Ecto neural progenitor cell (in vitro differentiated cells): ENCODE results near the gene C3orf62.
A peak's percentile ranks its signal among the peaks of the same experiment; 100 is the strongest.

Experiments used
- DNase-seq: peaks from one replicate; pipeline ENCODE4 v3.0.0-alpha.2; 2018; ENCODE audit warnings: low spot score

C3orf62 gene

DNA sequence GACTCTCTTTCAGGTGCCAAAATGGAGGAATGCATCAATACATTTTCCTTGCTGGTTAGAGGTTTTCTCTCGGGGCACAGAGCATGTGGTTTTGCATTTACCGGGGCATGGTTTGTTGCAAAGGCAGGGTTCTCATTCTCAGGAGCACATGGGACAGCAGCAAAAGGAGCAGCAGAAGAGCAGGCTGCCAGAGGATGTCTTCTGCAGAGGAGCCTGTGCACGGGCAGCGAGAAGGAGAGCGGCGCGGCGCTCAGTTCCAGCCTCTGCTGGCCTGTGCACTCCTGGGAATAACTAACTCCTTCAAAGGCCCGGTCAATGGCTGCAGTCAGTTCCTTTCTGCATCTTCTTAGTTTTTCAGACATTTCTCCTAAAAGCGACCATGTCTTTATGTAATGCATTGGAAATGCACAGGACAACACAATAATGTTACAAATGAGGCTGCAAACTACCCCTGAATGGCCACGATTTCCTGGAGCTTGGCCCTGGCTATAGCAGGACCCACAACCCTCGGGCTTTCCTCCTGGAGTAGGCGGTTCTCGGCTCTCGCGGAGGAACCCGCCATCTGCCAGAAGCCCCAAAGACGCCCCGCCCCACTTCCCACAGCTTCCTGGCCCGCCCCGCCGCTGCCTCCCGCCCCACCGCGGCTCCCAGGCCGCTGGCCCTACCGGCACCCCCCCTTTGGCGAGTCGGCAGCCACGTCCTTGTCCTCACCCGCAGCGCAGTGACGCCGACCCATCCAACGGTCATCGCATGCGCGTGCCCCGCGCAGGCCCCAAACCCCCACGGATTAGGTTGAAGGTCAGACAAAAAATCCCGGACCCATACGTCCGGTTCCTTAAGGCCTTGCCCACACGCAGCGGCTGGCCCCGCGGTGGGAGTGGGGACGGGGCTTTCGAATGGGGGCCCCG is at the start of gene C3orf62:
TSS of gene C3orf62 (minus strand) at position 758 of the 908 bp plus-strand sequence. CDS start at position 398, 360 bp downstream.
- peak; percentile 84 for DNase-seq

DNA sequence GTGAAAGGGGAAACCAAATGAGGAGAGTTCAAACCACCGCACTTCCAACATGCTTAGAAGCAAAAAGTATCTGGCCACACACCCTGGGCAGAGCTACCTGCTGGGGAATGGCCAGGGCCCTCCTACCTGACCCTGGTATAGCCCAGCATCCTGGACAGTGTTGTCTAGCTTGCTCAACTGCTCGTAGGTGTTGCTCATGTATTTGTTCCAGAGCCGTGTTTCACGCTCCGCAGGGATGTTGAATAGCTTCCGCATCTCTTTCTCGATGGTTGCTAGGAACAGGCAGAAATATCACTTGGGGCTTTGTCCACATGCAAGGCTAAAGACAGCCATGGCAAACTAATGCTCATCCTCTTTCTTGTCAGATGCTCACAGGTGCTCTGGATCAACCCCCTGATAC is 47.7 kb upstream of the C3orf62 start:
- no peak for DNase-seq

DNA sequence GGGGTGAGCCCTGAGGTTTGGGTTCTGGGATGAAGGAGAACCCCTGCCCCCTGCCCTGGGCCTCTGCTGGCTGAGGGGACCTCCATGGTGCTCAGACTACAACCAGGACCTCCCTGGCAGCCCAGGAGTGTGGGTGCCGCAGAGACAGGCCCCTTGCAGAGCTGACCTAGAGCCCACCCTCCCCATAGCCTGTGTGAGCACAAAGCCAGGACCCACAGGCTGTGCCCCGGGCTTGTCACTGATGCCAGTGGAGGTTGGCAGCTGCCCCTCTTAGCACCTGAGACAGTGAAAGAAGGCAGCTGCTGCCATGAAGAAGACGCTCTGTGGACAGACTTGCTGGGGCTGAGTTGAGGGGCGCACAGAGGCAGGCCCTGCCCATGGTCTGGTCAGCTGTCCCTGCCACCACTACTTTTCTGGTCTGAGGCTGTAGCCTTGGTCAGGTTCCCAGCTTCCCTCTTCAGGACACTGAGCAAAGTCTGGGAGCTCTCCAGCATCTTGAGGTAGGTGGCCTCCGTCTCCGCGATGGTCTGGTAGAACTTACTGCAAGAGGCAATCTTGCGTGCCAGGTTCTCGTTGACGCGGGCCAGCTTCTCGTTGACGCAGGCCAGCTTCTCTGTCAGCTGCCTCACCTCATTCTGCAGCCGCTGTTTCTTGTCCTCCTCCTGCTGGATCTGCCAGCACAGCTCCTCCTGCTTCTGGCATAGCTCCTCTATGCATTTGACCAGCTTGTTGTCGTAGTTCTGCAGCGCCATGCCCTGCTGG is 39.8 kb upstream of the C3orf62 start:
- no peak for DNase-seq

DNA sequence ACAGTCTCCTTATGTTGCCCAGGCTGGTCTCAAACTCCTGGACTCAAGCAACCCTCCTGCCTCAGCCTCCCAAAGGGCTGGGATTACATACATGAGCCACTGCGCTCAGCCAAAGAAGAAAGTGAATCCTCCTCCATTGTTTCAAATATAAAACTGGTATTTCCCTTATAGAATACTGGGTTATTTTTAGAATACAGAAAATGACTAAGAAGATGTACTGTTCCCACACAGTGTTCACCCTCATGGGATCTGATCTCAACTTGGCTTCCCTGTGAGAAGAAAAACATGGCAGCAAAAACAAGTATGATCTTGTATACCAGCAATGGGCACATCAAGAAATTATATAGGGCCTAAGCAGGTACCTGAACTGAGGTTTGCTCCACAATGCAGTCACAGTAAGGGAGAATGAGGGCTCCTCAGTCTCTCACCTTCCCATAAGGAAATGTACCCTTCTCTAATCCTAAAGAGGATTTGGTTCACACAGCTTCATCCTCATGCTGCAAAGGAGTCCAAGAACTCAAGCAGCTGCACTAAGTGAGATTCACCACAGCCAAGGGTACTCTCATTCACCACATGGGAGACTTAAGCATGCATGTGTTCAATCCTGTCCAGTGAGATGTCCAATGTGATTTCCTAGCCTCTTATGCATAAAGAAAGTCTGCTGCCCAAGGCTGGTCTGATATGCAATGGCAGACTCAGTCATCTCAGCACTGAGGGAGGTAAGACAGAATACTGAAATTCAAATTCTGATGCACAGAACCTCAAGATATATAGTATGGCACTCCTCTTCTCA is 37.1 kb upstream of the C3orf62 start:
- DNase-seq = no peak

DNA sequence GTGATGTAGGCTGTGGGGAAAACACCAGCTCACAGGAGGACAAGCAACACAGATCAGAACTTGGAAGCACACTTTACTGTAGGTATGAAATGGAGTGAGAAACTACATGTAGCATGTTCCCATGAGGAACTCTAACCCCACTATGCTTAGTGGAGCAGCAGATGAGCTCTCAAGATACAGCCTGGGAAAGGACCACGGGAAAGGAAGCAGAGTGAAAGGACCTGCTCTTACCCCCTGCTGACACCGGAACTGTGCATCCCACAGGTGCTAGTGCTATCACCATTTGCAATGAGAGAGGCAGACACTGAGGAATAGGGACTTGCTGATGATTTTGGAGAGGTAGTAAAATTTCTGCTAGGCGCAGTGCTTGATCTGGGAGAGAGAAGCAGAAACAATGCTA is 34.3 kb upstream of the C3orf62 start:
- no peak for DNase-seq

DNA sequence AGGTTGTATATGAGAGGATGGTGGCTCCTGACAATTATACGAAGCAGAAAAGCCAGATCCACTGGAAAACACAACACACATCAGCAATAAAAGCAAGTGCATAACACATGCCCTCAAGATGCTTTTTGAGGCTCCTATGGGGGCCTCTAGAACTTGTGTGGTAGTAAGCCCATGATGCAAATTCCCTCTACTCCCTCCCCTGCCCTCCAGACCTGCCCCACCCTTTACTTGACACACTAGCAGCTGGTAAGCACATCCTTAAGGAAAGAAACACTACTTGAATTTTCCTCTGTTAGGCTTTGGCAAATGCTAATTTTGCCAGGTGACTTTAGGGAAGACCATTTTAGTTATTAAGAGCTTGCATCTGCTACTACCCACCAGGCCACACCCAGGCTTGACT is 33.6 kb upstream of the C3orf62 start:
- DNase-seq = no peak

DNA sequence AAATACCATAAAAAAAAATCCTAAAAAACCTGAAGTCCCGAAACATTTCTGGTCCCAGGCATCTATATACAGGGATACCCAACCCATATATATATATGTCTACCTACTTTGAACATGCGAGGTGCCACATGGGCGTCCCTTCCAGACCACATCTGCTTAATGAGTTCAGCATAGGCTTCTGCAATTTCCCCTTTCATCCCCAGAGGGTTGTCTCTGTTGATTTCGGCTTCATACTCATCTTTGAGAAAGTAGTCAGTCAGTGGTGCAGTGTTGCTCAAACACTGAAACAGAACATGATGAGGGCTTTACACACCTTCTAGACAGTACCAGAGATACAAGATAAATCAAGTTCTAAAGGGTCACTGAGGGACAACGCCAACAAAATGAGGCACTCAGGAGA is 28.6 kb upstream of the C3orf62 start:
- no peak for DNase-seq

DNA sequence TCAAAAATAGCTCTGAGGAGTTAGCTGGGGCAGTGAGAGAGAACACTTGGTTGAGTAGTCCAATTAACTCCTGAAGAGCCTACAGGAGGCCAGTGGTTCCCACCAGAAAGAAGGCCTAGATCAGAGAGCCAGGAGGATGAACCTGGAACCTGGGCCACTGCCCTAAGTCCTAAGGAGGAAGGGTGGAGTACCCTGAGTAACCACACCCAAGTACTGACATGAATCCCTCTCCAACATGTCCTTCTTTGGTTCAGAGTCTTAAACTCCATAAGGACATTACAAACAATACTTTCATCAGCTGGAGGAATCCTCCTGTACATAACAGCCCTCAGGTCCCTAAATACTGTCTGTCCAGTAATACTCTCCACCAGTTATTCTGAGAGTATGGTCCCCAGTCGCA is 25.6 kb upstream of the C3orf62 start:
- DNase-seq = no peak

DNA sequence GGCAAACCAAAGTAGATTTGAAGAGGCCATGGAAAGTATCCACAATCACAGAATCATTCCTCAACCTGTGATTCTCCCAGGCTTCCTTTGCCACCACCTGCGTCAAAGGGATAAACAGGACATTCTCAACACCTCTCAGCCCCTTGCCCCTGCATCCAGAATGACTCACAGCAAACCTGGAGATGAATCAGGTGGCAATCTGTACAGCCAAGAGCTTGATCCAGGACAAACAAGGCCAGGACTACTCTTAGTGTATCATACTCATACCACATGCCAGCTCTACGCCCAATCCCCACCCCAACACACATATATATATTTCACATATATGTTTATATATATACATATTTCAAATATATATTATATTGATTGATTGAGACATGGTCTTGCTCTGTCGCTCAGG is 23.6 kb upstream of the C3orf62 start:
- no peak for DNase-seq

DNA sequence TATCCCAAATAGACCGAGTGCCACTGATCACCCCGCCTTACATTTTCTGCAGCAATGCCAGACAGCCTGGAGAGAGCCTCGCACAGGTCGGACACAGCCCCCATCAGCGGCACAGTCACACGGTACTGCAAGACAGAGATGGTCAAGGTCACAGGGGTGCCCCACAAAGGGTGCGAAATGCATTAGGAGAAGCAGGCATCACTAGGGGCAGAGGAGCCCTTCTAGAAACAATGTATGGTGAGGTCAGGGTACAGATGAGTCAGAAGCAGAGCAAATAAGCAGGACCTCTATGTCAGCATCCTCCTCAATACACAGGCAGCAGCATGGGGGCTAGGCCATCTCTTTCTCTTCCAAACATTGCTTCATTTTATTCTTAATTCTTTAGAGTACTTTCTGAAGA is 21.5 kb upstream of the C3orf62 start:
- DNase-seq = no peak

DNA sequence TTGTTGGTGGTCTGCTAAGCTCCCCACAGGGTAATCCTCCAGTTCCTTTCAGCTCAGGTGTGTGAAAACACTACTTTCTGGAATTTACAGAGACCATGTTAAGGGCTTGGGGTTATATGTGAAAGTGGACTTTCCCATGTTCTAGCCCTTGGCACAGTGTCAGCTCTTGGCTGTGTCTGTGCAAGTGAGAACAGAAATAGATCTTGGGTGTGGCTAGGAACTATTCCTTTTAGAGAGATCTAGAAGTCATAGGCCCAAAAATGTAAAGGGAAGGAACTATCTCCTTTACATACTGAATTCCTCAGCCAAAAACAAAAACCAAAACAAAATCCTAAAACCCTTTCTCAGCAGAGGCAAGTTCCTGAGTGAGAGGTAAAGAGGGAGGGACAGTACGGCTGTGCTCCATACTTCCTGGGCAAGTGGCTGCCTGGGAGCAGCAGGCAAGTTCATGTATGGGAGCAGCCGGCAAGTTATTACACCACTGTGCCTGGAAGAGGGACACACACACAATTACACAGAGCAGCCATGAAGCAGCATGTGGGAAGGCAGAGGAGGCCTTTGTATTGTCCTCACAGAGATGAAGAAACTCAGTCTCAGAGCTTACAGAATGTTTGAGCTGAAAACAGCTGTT is 19.9 kb upstream of the C3orf62 start:
- no peak for DNase-seq

DNA sequence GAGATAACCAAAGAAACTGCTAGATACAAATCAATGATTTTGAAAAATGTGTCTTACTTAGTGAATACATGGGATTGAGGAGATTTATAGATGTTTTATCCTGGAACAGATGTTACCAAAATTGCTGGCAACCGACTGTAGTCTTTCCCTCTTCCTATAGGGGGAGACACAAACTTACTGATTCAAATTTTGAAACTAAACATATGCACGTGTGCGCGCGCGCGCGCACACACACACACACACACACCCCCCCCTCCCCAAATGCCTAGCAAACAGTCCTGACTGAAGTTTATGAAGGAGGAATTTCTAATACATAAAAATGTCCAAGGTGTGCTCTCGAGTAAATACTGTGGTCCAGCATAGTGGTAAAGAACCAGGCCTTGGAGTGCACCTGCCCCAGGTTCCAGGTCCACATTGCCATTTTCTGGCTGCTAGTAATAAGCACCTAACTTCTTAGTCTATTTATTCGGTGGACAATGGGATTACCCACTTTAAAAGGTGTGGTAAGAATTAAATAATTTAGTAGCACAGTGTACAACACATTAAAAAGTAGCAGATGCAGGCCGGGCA is 18.5 kb upstream of the C3orf62 start:
- DNase-seq = no peak

DNA sequence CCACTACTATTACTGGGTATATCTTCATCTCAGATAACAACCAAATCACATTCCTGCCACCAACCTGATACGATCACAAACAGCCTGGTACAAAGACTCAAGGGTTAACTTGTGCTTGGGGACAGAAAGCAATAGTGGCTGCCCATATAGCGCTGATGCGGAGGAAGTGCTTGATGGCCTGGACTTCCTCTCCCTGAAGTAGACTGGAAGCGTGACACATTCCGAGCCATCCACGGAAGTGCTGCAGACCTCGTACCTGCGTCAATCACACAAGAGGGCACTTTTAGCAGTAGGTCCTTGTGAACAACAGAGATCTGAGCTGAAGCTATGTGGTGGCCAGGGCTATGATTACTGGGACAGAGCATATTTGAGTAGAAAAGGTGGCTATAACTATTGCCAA is 17.3 kb upstream of the C3orf62 start:
- DNase-seq = no peak

DNA sequence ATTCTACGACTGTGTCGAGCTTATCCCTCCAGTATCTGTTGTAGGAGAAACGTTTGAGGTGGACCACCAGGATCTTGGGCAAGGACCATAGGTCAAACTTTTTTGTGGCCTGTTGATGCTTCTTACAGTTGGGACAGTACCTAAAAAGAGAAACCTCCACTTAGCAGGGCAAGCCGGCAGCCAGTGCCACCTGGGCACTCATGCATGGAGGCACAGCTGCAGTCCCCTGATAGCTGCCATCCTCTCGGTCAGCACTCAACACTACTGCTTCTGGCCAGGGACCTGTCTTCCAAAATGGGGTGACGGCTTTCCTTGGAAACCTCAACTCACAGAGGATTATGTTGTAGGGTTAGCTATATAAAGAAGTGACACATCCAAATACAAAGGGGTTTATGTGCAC is 7.0 kb upstream of the C3orf62 start:
- no peak for DNase-seq

DNA sequence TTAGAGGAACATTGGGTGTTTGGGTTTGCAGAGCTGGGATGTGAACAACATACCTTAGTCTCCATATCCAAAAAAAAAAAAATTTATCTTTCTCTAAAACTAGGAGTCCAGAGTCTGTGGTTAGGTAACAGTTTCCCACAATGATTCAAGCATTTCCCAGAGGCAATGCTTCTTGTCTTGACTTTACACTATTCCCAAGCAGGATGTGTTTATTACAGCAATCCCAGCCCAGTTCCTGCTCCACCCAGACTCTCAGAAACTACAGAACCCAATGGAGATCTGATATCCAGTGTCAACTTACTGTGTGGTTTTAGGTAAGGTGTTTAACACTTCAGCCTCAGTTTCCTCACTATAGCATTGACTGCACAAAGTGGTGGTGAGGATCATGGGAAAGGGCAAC is 2.3 kb upstream of the C3orf62 start:
- no peak for DNase-seq

DNA sequence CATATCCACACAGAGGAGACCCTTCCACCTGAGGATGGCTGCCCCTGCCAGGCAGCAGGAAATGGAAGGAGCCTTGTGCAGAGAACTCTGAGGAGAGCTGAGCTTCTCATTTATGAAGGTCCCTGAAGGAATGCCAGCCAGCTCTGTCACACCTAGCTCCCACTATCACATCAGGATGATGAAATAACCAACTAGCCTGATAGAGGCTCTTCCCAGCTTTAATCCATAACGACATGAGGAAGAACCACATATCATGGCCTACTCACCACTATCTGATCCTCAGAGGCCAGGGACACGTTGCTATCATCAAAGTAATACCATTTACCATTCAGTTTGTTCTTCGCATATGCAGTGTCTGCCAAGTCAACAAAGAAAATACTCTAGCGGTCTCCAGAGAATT is 1.5 kb upstream of the C3orf62 start:
- DNase-seq = no peak

DNA sequence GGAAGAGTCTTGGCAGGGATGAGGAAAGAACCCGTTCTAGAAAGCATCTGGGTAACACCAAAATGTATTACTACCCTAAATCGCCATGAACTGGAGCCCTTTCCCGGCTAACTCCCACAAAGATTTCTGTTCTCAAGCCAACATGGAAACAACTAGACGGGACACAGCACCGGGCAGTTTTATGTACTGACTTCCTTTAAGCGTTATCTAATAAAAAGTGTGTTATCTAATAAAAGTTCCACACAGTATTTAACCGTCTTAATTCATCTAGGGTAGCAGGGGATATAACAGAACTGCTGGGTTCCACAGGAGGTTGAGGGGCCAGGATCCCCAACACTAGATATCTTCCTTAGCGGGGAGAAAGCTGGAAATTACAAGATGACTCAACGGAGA is 347 bp upstream of the C3orf62 start:
- no peak for DNase-seq

DNA sequence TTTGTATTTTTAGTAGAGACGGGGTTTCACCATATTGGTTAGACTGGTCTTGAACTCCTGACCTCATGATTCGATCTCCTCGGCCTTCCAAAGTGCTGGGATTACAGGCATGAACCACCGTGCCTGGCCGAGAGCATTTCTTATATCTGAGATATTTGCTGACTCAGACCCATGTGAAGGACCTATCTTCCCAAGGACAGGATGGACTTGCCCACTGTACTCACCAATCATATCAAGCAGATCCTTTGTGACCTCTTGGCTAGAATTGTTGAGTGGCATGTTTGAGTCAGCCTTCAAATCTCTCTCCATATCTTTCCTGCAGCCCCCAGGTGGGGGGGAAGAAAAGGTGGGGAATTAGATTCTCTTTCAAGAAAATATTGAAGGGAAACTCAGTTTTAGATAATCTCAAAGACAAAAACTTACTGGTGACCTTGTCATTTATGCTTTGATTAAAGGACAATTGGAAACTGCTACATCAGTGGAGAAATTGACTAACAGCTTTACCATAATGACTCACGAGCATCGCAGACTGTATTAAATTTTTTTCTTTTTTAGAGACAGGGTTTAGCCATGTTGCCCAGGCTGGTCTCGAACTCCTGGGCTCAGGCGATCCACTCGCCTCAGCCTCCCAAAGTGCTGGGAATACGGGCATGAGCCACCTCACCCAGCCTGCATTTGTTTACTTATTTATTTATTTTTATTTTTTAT is 3.1 kb downstream of the C3orf62 start:
- DNase-seq = no peak

DNA sequence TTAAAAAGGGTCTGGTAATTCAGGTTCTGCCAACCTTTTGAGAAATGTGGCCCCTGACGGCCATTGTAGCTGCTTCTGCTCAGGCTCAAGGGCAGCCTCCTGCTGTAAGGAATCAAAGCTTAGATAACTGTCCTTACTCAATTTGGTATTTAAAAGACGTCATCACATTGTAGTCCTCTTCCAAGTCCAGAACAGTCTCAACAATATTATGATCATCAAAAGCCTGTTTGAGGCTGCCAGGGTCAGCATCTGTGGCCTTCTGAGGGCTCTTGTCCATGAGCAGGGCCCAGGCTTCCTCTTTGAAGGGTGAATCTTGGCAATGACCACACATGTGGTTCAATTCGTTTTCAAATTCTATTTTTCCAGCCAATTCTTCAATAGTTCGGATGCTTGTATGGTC is 6.0 kb downstream of the C3orf62 start:
- no peak for DNase-seq

DNA sequence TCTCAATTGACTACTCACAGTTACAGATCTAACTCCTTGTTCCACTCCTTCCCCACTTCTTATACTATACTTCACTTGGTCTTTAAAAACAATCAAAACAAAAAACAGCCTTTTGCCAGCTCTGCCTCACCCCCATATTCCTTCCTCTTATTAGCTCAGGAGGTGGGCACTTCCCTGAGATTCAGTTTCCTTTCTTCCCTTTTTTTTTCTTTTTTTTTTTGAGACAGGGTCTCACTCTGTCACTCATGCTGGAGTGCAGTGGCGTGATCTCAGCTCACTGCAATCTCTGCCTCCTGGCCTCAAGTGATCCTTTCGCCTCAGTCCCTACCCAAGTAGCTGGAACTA is 6.9 kb downstream of the C3orf62 start:
- no peak for DNase-seq

DNA sequence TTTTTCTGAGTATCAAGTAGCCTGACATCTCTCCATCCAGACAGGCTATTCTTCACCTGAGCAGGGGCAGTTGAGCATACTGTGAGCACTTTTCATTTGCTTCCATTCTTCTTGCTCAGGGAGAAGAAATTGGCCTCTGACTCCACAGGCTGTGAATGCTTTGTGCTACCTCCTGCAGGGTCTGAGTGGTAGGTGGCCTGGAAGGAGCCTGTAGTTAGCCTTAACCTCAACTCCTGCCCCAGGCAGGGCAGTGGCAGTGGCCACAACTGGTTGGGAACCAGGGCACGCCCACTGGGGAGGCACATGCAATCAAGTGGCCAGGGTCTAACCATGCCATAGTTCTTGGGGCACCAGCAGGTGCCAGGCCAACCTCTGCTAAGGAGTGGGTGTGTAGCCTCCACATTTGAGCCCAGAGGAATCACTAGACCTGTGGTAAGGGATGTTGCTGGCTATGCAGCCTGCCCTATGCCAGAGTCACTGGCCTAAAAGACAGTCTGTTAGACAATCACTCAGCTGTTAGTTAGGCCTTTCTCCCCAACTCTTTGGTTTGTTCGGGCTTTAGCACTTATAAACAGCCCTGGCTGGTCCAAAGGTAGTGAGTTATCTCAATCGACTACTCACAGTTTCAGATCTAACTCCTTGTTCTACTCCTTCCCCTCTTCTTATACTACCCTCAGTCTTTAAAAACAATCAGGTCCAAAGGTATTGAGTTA is 7.4 kb downstream of the C3orf62 start:
- DNase-seq = no peak
